ENCODE measurements around the gene ST6GALNAC3.
A peak's percentile ranks its signal among the peaks of the same experiment; 100 is the strongest.
"Not testable (repeated sequence)": the region's sequence is repeated elsewhere in the genome, so short reads cannot be mapped to it uniquely, and the experiment has no call there.

ST6GALNAC3 gene

DNA sequence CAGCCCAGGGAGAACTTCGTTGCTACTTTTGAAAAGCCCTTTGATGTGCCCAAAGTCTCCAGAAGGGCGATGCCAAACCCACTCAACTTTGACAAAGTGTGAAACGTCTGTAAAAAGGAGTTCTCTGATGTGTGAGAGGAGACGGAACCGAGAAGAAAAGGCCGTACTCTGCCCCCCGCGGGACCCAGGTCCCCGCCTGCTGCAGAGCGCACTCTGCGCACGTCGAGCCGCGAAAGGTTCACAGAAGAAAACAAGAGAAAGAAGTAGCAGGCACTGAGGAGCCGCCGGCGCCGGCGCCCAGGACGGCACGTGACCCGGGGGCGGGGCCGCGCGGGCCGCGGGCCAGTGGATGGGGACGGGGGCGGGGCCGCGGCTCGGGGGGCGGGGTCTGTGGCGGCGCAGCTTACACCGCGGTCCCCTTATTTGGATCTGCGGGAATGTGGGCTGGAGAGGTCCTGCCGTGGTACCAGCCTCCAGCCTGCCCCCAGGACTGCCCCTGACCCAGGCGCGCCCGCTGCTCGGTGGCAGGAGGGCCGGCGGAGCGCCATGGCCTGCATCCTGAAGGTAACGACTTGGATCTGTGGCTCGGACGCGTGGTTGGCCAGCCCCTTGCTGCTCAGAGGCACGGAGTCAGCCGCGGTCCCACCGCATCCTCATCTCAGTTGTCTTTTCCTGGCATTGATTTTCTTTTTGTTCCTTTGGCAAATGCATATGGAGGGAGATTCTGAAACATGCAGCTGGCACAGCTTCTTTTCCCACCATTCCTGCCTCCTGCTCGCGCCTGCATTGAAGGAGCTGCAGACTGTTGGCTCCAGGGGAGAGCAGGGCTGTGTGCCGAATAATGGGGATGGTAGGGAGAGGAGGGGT is at the start of gene ST6GALNAC3:
Gene ST6GALNAC3, plus strand, starts transcription at position 426 of the 867 bp plus-strand sequence.
- peak; percentile 59 to 64 for DNase-seq (ENCODE audit: low read depth in 2 of 2)

DNA sequence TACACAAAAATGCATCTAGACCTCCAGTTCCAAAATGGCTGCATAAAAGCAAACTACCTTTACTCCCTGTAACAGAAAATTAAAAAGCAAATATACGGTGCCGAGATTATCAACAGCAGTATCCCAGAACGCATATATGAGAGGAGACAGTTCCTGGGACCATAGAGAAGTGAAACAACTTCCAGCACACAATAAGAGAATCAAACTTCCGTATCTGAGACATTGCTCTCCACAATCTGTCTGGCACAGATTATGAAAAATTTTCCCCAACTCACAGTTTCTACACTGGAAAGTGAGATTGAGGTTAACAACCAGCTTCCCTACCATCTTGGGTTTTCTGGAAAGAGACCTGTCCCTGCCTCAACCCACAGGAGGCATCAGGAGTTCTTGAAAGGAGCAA is 47.2 kb upstream of the ST6GALNAC3 start:
- no peak for DNase-seq (ENCODE audit: low read depth in 2 of 2)

DNA sequence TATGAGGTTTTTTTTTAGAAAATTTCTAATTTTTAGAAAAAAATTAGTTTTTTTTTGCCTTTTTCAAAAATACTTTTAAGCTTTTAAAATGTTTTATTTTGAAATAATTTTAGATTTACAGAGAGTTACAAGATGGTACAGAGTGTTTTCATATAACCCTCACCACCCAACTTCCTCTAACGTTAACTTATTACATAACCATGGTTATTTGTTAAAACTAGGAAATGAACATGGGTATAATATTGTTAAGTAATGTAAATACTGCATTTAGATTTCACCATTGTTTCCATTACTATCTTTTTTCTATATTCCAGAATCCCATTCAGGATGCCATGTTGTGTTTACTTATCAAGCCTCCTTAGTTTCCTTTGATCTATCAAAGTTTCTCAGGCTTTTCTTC is 45.2 kb upstream of the ST6GALNAC3 start:
- no peak for DNase-seq (ENCODE audit: low read depth in 2 of 2)

DNA sequence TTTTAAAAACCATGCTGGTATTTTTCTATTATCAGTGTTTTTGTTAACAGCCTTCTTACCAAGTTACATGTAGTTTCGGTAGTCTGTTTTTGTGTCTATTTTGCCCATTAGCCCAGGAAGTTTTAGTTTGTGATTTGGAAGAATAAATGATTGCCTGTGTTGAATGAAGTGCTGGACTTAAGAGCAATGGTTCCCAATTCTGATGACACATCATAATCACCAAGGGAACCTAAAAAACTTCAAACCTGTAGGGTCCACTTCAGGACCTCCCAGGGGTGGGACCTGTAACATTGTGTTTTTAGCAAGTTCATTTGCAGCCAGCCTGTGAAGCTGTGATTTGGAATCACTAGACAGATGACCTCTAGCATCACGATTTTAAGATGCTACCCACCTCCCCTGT is 43.0 kb upstream of the ST6GALNAC3 start:
- DNase-seq (ENCODE audit: low read depth in 2 of 2) = no peak

DNA sequence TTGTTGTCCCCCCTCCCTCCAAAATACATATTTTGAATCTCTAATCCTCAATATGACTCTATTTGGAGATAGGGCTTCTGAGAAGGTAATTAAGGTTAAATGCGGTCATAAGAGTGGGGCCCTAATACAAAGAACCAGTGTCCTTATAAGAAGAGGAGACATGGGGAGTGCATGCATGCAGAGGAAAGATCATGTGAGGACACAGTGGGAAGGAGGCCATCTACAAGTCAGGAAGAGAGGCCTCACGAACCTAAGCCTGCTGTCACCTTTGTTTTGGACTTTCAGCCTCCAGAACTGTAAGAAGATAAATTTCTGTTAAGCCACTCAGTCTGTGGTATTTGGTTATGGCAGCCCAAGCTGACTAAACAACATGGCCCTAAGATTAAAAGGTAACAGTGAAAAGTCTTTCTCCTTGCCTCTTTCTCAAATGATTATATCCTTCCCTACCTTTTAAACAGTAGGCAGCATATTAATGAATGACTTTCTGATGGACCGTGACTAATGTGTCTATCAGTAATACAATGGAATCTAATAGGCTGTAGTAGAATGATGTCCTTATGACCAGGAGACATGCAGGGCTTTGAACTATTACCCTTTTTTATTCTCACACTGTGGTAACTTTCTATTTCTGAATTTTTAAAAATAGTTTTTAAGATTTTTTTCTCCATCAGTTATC is 40.6 kb upstream of the ST6GALNAC3 start:
- DNase-seq (ENCODE audit: low read depth in 2 of 2) = no peak

DNA sequence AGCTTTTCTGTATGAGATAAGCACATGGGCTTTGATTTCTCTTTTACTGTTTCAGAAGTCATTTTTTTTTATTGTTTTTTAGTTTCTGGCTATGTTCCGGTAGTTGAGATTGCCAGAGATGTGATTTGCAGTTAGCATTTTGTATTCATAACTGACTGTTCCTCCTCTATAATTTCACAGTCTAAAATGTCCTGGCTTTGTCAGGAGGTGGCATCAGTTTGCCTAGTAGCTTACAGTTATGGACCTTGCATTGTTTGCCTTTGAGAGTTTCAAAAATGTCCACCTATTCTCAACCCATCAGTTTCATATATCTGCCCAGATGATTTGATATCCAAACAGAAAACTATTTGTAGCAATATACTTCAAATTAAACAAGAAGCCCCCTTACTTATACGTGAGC is 39.5 kb upstream of the ST6GALNAC3 start:
- no peak for DNase-seq (ENCODE audit: low read depth in 2 of 2)

DNA sequence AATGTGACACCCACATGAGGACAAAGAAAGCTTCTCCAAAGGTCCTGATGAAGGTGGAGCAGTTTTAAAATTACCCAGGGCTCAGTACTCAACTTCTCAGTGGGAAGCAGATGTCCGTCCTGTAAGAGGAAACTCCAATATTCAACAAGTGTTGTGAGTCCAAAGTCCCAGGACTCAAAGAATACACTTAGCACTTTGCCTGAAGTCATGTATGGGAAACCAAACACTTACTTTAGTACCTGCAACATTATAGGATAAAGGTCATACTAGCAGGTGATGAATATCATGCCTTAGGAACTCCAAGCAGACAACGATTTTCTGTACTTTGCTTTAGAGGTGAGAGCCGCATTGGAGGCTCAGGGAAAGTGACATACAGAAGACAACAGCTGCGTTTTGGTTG is 37.2 kb upstream of the ST6GALNAC3 start:
- DNase-seq (ENCODE audit: low read depth in 2 of 2) = no peak

DNA sequence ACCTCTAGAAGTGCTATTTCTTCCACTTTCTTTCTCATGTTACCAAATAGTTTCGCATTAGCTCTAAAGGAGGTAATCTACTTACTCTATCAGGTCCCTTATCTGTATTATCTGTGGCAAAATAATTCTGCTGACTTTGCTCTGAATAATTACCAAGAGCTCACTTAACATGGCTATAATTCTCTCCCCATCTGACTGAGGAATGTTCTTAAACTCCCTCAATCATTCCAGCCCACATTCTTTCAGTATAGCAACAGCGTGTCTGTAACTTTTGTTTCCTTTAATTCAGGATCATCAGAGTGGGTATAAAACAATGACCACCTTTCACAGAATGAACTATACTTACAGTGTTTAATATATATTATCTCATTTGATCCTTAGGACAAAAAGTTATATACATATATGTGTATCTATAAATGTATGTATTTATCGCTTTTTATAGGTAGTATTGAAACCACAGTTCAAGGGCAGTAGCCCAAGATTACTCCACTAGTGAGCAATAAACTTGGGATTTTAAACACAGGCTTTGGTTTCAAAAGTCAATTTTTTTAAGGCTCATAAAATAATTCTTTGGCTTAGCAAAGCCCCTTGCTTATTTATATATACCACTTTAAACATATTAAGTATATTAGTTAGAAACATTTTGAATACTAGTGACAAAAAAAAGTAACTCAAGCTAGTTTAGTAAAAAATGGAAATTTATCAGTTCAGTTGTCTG is 36.1 kb upstream of the ST6GALNAC3 start:
- DNase-seq (ENCODE audit: low read depth in 2 of 2) = no peak

DNA sequence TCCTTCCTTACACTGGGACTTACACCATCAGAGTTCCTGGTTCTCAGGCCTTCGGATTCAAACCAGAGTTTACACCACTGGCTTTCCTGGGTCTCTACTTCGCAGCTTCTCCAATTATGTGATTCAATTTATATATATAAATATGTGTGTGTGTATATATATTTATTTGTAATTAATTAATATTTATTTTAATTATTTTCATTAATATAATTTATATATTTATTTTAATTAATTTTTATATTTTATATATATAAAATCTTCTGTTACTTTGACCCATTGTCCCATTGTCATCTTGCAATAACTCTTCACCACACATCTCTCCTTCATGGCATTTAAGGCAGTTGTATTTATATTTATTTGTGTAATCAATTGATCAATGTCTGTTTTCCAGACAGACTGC is 28.4 kb upstream of the ST6GALNAC3 start:
- no peak for DNase-seq (ENCODE audit: low read depth in 2 of 2)

DNA sequence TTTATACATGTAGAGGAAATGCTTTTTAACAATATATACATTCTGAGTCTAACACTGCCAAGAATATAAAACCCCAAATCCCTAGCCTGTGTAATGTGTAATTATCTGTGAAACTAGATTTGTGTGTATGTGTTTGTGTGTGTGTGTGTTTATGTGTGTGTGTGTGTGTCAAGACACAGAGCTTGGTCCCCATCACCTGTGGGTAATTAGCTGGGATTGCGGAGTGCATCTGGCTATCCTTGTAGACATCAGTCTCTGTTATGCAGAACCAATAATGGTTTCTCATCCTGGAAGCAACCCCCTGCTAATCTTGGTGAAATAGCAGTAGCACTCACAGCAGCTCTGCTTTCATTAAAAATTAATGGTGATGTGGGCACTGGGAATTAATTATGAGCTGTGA is 26.3 kb upstream of the ST6GALNAC3 start:
- no peak for DNase-seq (ENCODE audit: low read depth in 2 of 2)

DNA sequence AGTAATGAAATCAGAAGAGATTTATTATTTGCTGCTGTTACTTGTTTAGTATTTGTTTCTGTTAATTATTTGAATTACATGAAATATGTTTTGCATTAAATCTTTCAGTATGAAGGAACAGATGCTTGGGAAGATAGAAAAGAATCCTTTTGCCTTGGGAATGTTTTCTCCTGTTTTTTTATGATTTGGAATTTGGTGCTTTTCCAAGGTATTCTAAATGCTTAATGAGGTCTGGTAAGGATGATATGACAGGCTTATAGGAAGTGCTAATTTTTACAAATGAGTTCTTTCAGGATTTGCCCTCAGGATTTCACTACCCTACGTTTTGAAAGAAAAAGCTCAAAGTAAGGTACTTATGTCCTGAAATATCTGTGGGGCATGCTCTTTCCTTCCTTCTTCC is 25.6 kb upstream of the ST6GALNAC3 start:
- no peak for DNase-seq (ENCODE audit: low read depth in 2 of 2)

DNA sequence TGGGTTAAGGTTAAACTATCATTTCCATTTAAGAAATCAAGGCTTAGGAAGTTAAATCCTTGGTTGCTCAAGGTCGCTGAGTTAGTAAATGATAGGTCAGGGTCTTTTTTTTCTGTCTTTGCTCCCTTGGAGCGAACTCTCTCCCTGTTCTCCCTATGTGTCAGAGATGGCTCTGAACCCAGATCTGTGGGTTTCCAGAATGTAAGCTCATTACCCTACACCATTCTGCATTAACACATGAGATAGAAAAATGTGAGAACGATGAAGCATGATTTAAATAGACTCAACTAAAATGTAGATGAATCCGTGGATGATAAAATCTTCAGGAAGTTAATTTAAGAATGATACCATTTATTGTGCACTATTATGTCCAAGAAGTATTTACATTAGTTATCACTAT is 25.0 kb upstream of the ST6GALNAC3 start:
- DNase-seq (ENCODE audit: low read depth in 2 of 2) = no peak

DNA sequence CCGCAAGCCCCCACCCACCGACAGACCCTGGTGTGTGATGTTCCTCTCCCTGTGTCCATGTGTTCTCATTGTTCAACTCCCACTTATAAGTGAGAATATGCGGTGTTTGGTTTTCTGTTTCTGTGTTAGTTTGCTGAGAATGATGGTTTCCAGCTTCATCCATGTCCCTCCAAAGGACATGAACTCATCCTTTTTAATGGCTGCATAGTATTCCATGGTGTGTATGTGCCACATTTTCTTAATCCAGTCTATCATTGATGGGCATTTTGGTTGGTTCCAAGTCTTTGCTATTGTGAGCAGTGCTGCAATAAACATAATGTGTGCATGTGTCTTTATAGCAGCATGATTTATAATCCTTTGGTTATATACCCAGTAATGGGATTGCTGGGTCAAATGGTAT is 24.5 kb upstream of the ST6GALNAC3 start:
- not testable (repeated sequence) for DNase-seq (ENCODE audit: low read depth in 2 of 2)

DNA sequence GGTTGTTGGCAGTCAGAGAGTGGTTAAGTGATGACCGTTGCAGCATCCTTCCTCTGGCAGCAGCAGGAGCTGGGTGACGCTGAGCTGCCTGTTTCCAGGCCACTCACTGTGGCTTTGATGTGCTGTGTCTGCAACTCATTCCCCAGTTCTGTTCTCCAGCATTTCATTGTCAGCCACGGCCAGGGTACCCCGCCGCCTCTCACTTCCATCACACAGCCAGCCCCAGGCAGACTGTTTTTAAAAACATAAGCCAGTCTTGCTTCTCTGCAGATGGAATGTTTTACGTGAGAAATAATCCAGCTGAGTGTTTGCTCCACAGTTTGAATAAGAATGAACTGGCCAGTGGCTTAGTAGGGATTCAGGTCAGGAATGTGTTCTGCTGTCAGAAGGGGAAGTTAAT is 21.5 kb upstream of the ST6GALNAC3 start:
- DNase-seq (ENCODE audit: low read depth in 2 of 2) = no peak

DNA sequence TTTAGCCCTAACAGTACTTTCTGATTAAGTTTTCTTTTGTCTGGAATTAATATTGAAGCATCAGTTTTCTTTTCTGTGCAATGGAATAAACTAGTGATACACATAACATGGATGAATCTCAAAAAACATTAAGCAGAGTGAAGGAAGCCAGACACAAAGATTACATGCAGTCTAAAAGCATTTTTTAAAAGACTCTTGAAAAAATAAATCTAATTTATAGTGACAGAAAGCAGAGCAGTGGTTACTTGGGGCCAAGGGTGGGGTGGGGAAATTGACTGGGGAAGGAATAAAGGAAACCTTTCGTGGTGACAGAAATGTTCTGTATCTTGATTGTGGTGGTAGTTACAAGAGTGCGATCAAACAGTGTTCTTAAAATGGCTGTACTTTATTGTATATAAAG is 20.2 kb upstream of the ST6GALNAC3 start:
- no peak for DNase-seq (ENCODE audit: low read depth in 2 of 2)

DNA sequence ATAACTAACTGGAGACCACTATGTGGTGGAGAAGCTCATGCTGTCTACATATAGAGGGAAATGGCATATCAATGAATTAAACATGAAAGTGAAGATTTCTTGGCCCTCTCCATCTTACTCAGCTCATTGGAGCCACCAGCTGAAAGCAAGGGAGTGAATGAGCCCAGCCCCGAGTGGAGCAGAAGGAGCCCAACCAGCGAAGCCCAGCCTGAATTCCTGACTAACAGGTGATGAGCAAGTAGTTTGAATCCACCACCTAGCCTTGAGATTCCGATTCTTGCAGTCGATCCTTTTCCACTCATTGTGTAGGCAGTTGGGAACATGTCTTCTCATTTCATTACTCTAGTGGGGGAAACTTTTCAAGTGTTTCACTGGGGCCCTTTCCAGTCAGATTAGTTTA is 18.6 kb upstream of the ST6GALNAC3 start:
- DNase-seq (ENCODE audit: low read depth in 2 of 2) = no peak

DNA sequence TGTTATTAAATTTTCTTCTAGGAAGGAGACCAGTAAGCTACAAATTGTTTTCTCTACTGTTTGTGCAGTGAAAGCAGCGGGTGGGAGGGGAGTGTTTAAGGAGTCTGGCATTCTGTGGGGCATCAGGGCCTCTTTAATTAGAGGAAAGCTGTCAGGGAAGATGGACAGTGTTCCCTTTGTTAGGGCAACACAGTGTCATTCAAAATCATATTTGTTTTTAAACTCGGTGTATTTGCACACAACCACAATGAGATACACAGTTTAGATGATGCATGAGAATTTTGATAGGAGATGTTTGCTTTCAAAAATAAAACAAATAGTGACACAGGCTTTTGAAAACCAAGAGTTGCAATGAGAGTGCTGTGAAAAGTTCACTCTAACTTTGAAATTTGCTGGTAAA is 15.1 kb upstream of the ST6GALNAC3 start:
- no peak for DNase-seq (ENCODE audit: low read depth in 2 of 2)

DNA sequence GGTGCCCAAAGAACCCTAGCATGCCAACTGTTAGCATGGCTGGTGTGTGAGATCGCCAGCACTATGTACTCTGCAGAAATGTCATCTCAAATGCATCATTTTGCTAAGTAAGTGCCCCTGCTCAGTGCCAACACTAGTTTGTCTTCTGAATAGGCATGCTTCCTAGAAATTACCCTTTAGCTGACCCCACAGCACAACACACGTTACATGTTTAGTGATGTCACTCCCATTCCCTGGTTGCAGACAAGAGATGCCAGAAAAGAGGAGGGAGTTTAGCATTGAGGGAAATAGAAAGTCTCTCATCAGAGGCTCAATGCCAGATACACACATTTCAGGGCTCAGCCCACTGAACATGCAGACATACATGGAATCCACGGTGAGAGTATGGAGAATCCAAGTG is 9.3 kb upstream of the ST6GALNAC3 start:
- DNase-seq (ENCODE audit: low read depth in 2 of 2) = no peak

DNA sequence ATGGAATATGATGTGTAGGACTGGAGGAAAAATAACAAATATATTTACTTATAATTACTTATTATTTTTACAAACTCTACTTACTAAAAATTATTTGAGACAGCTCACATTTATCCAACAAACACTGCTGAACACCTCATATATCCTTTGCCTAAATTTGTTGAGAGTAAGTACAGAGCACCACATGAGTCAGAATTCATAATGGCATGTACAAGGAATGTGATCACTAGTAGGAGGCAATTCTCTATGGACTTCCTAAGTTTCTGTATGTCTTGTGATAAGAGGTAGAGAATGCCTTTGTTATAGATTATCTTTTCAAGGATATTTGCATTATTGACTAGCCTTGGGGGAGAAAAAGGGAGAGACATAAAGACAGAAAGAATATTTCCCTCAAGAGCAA is 8.2 kb upstream of the ST6GALNAC3 start:
- DNase-seq (ENCODE audit: low read depth in 2 of 2) = no peak

DNA sequence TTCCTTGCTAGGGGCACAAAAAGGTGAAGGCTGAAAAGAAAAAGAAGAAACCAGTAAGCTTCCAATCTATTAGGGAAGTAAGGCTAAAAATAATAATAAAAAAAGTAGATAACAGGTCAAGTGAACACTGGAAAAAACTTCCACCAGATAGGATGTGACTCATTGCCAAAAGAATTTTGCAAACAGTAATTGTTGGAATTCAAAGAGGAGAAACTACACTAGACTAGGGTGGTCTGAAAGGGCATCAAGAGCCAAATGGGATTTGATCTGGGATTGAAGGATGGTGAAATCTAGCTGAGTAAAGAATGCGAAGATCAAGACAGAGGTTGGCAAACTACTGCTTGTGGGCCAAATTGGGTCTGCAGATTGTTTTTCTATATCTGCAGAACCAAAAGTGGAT is 6.0 kb upstream of the ST6GALNAC3 start:
- no peak for DNase-seq (ENCODE audit: low read depth in 2 of 2)

DNA sequence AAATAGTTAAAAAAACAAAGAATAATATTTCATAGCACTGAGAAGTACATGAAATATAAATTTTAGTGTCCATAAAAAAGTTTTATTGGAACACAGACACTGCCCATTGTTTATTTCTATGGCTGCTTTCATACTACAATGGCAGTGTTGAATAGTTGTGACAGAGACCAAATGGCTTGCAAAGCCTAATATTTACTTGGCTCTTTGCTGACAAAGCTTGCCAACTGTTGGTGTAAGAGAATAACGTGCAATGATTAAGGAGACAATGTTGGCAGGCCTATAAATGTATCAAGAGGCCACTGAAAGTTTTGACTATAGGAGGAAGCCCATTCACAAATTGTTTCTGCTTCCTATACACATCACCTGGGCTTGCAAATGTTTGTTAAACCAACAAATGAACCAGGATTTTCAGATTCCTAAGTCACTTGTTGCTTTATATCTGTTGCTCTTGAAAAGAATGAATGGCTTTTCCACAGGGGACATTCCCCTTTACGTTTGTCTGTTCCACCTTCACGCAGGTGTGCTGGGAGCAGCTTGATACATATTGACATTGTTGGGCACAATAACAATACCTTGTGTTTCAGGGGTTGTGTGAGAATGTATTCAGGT is 5.5 kb upstream of the ST6GALNAC3 start:
- DNase-seq (ENCODE audit: low read depth in 2 of 2) = no peak

DNA sequence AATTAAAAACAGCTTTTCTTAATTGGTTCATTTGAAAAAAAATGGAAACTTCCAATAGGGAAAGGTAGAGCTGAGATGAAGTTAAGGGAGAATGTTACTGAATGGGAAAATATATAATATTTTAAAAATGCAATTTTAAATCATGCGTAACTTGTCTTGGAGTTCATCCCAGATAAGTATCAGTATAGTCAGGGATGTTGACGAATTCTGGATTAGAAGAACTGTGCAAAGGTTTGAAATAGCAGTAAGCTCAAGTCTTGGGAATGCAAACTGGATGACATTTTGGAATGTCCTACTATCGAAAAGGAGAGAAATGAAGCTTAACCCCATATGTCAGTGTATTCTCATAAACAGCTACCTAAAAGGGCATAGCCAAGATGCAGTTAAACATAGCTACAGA is 4.0 kb upstream of the ST6GALNAC3 start:
- no peak for DNase-seq (ENCODE audit: low read depth in 2 of 2)

All from activated CD4-positive, alpha-beta T cell treated with anti-CD3 and anti-CD28 coated beads for 24 hours (primary cell).